ENCODE measurements around the gene EFS.

The EFS gene

DNA sequence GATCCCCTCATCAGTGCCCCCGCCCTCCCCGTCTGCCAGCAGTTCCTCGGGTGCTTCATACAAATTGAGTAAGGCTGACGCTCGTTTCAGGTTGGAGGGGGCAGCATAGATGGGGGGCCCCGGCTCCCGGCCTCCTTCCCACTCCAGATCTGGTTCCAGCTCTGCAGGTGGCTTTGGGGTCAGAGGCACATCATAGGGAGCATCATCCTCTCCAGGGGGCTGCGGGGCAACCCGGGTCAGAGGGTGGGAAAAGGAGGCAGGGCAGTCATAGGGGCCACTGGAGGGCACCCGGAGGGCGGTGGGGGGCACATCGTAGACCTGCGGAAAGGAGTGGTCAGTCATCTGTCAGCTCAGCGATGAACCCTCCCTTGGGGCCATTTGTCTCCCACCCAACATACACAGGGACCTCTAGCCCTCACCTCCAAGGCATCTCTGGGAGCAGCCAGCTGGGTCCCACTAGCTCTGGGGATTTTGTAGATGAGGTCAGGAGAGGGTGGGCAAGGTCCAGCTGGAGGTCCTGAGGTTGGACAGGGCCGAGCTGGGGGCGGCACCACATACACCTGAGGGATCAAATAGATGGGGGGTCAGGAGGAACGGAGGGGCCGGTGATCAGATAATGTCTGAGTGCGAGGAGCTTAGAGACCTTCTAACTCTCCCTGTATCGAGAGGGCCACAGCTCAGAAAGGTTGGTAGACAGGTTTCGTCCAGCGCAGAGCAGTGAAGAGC lies 5.1 kb downstream of the EFS start:
- no peak for TF ChIP-seq ZFX (IDR thresholded peaks at IDR 0.05)
- TF ChIP-seq, protein P1, sequence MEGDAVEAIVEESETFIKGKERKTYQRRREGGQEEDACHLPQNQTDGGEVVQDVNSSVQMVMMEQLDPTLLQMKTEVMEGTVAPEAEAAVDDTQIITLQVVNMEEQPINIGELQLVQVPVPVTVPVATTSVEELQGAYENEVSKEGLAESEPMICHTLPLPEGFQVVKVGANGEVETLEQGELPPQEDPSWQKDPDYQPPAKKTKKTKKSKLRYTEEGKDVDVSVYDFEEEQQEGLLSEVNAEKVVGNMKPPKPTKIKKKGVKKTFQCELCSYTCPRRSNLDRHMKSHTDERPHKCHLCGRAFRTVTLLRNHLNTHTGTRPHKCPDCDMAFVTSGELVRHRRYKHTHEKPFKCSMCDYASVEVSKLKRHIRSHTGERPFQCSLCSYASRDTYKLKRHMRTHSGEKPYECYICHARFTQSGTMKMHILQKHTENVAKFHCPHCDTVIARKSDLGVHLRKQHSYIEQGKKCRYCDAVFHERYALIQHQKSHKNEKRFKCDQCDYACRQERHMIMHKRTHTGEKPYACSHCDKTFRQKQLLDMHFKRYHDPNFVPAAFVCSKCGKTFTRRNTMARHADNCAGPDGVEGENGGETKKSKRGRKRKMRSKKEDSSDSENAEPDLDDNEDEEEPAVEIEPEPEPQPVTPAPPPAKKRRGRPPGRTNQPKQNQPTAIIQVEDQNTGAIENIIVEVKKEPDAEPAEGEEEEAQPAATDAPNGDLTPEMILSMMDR (conservative IDR thresholded peaks at IDR 0.05): no peak
- H3K27ac ChIP-seq: no peak overlapping the region

DNA sequence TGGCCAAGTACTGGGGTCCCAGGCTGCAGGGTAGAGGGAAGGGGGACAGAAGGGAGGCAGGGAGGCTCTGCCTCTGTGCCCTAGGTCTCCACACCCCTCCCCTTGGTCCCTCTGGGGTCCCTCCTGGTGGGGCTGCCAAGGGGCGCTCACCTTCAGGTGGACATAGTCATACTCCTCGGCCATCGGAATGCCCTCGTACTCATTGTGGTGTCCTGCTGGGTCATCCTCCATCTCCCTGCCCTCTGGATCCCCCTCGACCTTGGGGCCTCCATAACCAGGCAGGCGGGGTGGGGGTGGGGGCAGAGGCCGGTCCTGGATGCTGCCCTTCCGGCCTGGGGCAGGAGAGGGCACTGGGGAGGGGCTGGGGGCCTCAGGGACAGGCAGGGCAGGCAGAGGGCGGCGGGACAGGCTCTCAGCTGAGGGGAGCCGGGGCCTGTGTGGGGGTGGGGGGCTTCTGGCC lies 5.8 kb downstream of the EFS start:
- TF ChIP-seq, protein P1 (conservative IDR thresholded peaks at IDR 0.05): no peak
- TF ChIP-seq ZFX (IDR thresholded peaks at IDR 0.05): no peak

GRCh38 chr14:23358553-23359166 lies 6.3 kb downstream of the EFS start:
- H3K27ac ChIP-seq: no peak overlapping the region
- TF ChIP-seq, protein P1 (conservative IDR thresholded peaks at IDR 0.05): no peak
- TF ChIP-seq ZFX (IDR thresholded peaks at IDR 0.05): no peak

More for the DNA sequence above, 5.8 kb downstream of the EFS start:
- no peak overlapping the region for H3K27ac ChIP-seq

DNA sequence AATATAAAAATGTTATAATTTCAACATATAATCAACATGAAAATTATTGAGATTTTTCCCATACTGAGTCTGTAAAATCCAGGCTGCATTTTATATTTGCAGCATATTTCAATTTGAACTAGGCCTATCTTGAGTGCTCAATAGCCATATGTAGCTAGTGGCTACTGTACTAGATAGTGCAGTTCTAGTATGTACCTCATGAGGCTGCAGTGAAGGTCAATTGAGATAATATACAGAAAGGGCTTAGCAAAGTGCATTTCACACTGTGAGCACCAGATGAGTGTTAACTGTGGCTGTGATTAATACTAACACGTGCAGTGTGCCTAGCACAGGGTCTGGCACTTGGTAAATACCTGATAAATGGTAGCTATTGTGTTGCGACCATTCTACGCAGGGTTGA lies 6.9 kb downstream of the EFS start:
- TF ChIP-seq, protein P1 (conservative IDR thresholded peaks at IDR 0.05): no peak
- no peak for TF ChIP-seq ZFX (IDR thresholded peaks at IDR 0.05)
- no peak overlapping the region for H3K27ac ChIP-seq

- H3K27ac ChIP-seq: no peak overlapping the region
Measured at GRCh38 chr14:23357261-23357660, 7.7 kb downstream of the EFS start.

GRCh38 chr14:23356662-23357061 lies 8.3 kb downstream of the EFS start:
- no peak overlapping the region for H3K27ac ChIP-seq
- no peak for TF ChIP-seq ZFX (IDR thresholded peaks at IDR 0.05)
- TF ChIP-seq, protein P1 (conservative IDR thresholded peaks at IDR 0.05): no peak

More at GRCh38 chr14:23357261-23357660, 7.7 kb downstream of the EFS start:
- TF ChIP-seq, protein P1 (conservative IDR thresholded peaks at IDR 0.05): no peak
- TF ChIP-seq ZFX (IDR thresholded peaks at IDR 0.05): no peak

DNA sequence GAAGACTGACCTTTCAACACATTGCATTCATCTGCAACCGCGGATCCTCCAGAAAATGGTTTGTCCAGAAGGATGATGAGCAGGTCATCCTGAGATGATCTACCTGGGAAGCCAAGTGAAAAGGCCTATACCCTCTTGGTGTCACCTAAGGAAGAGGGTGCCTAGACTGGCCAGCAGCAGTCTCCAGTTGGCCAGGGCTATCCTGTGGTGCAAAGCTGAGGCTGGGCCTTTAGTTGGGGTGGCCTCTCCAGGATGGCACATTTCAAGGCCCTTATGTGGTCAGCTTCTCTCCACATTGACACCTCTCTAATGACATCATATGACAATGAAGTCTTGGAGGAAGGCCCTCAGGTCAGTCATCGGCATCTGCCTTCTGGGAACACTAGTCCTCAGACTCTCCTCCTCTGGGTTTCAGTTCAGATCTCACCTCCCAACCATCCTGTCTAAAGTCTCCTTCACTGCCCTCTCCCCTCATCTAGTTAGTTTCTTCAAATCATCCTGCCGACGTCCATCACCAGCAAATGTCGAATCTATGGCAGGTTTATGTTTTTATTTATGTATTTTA lies 9.0 kb downstream of the EFS start:
- H3K27ac ChIP-seq: no peak overlapping the region
- TF ChIP-seq ZFX (IDR thresholded peaks at IDR 0.05): no peak
- TF ChIP-seq, protein P1 (conservative IDR thresholded peaks at IDR 0.05): no peak

All from C4-2B (cell line).